Esophagus squamous epithelium (tissue), 4 donors: ENCODE measurements around the gene OCA2.

Source experiments
- CTCF ChIP-seq, 6 experiments: fragments of 450-650 bp in 4 of 6; fragments of 200-600 bp in 2 of 6; sonication (generic) in 2 of 6; IDR thresholded peaks; one replicate each; pipeline ENCODE4 v1.5.1; 2016 to 2019; ENCODE audit warnings: antibody characterized with exemption in 6 of 6, mild to moderate bottlenecking in 4 of 6, moderate library complexity in 4 of 6
- POLR2A ChIP-seq, 4 donors: fragments of 450-650 bp; IDR thresholded peaks; one replicate each; pipeline ENCODE4 v1.6.1; 2017; ENCODE audit warnings: antibody characterized with exemption in 4 of 4, mild to moderate bottlenecking in 4 of 4, moderate library complexity in 3 of 4

DNA sequence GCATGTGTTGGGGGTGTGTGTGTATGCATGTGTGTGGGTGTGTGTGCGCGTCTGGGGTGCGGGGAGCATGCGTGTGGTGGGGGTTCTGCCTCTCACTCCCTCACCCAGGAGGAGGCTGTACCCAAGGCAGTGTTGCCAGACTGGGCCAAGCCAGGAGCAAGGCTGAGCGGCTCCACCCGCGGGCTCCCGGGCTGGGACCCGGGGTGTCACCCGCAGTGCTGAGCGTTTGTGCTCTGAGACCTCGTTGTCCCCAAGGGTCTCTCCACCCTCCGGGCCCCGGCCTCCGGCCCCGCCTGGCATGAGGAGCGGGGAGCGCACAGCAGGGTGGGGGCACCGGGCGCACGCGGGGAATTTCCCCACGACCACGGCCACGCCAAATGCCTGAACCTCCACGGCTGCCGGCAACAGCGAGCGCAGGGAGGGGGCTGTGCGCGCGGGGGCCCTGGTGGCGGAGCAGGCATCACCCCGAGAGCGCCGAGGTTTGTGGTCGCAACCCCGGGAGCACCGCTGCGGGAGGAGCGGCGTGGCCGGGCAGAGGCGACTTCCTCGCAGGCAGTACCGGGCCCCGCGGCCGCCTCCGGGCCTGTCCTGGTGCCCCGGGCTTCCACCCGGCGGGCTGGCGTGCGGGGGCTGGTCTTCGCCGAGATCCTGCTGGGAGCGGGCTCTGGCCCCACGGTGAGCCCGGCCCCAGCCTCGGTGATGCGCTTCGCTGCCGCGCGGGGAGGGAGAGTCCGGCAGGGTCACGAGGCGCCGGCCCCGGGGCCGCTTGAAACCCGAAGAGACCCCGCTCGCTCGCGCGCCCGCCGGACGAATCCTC is 7.4 kb upstream of the OCA2 start:
- TF ChIP-seq CTCF (IDR thresholded peaks at IDR 0.05) = no peak
- no peak for TF ChIP-seq POLR2A (IDR thresholded peaks at IDR 0.05)
